ENCODE data around the gene ABHD2.
"Not testable (repeated sequence)": the region's sequence is repeated elsewhere in the genome, so short reads cannot be mapped to it uniquely, and the experiment has no call there.

The ABHD2 gene

DNA sequence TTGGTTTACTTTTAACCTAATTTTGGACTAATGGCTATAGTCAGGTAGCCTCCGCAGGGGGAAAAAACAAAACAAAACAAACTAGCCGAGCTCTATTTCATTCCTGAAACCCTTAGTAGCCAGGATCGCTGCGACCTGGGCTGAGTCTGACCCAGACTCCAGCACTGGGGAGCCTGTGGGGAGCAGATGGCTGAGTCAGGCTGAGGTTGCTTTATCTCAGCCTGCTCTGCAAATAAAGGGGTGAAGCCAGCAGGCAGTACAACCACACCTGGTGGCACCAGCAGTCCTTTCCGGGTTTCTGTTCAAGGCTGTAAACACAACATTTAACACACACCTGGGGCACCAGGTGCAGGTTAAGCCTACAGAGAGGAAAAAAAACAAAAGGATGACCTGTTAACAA lies 27.3 kb downstream of the ABHD2 start:
- Histone ChIP-seq H3K4me1 (ENCODE audit: control insufficient read depth, low read depth, low read length) (peaks cover 39% of the 10 kb centered on the region), H3K4me3 (ENCODE audit: low read length) (no peak overlapping the region), H3K9me3 (ENCODE audit: control insufficient read depth, low read depth, low read length) (no peaks in the 10 kb centered on the region), H3K9ac (ENCODE audit: low read length) (peak overlapping the region; percentile 4), H3K27me3 (ENCODE audit: control insufficient read depth, insufficient read depth, low read length) (no peaks in the 10 kb centered on the region), H3K36me3 (ENCODE audit: control insufficient read depth, low read depth, low read length) (no peaks in the 10 kb centered on the region), H3K27ac (ENCODE audit: low read length) (peak overlapping the region; percentile 33)

DNA sequence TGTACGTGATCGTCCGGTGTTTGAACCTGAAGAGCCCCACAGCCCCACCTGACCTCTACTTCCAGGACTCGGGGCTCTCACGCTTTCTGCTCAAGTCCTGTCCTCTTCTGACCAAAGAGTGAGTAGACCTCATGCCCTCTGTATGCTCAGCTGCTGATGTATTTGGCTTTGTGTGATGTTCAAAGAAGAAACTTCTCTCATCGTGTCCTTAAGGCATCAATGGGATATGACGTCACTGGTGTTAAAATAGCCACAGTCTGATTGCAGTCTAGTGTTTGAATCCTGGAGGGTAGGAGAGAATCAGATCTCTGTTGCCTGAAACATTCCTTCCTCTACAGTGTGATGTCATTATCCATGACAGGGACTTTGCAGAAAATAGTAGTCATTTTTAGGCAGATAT lies 28.1 kb downstream of the ABHD2 start:
- Histone ChIP-seq H3K4me3 (ENCODE audit: low read length) (no peak overlapping the region), H3K36me3 (ENCODE audit: control insufficient read depth, low read depth, low read length) (no peaks in the 10 kb centered on the region), H3K27ac (ENCODE audit: low read length) (no peak overlapping the region), H3K9me3 (ENCODE audit: control insufficient read depth, low read depth, low read length) (no peaks in the 10 kb centered on the region), H3K27me3 (ENCODE audit: control insufficient read depth, insufficient read depth, low read length) (no peaks in the 10 kb centered on the region), H3K4me1 (ENCODE audit: control insufficient read depth, low read depth, low read length) (peaks cover 32% of the 10 kb centered on the region), H3K9ac (ENCODE audit: low read length) (no peak overlapping the region)

DNA sequence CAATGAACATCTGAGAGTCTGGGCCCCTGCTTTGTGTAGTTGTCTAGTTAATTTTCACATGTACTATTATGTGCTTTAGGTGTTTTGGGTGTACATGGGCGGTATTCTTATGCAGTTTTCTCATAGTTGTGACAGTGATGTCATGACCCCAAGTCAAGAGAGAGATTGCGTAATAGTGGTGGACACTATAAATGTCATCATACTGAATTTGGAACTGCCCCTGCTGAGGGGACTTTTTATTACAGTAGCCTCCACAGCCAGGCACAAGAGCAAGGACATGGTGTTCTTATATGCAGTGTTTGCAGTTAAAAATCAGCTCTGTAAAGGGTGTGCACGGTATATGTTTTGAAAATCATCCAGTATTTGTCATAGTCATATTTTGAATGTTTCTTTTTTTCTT lies 29.5 kb downstream of the ABHD2 start:
- H3K27me3 ChIP-seq (ENCODE audit: control insufficient read depth, insufficient read depth, low read length): no peaks in the 10 kb centered on the region
- no peaks in the 10 kb centered on the region for H3K9me3 ChIP-seq (ENCODE audit: control insufficient read depth, low read depth, low read length)
- no peak overlapping the region for H3K4me3 ChIP-seq (ENCODE audit: low read length)
- H3K4me1 ChIP-seq (ENCODE audit: control insufficient read depth, low read depth, low read length): peaks cover 32% of the 10 kb centered on the region
- H3K27ac ChIP-seq (ENCODE audit: low read length): no peak overlapping the region
- no peaks in the 10 kb centered on the region for H3K36me3 ChIP-seq (ENCODE audit: control insufficient read depth, low read depth, low read length)
- no peak overlapping the region for H3K9ac ChIP-seq (ENCODE audit: low read length)

DNA sequence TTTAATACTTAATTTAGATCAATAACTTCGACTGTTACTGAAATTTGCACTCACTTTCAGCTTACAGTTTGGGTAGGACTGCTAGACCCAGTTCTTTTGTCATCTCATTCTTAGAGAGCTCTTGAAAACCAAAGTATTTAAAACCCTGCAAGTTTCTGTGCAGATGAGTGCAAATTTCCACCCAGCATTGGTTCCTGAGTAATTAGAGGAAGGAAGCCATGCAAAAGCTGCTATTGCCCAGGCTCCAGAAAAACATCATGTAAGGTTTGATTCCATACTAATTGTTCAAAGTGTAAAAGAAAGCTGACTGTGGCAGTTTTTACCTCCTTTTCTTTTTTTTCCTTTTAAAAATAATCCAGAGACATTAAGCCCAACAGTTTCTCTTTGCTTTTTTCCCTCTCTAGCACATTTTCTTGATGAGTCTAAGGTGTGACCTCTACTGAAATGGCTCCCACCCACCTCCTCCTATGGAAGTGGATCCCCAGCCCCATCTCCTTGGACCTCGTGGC lies 30.3 kb downstream of the ABHD2 start:
- no peak overlapping the region for H3K9ac ChIP-seq (ENCODE audit: low read length)
- H3K27me3 ChIP-seq (ENCODE audit: control insufficient read depth, insufficient read depth, low read length): no peaks in the 10 kb centered on the region
- no peak overlapping the region for H3K27ac ChIP-seq (ENCODE audit: low read length)
- H3K4me1 ChIP-seq (ENCODE audit: control insufficient read depth, low read depth, low read length): peaks cover 31% of the 10 kb centered on the region
- H3K36me3 ChIP-seq (ENCODE audit: control insufficient read depth, low read depth, low read length): no peaks in the 10 kb centered on the region
- H3K9me3 ChIP-seq (ENCODE audit: control insufficient read depth, low read depth, low read length): no peaks in the 10 kb centered on the region
- H3K4me3 ChIP-seq (ENCODE audit: low read length): no peak overlapping the region

DNA sequence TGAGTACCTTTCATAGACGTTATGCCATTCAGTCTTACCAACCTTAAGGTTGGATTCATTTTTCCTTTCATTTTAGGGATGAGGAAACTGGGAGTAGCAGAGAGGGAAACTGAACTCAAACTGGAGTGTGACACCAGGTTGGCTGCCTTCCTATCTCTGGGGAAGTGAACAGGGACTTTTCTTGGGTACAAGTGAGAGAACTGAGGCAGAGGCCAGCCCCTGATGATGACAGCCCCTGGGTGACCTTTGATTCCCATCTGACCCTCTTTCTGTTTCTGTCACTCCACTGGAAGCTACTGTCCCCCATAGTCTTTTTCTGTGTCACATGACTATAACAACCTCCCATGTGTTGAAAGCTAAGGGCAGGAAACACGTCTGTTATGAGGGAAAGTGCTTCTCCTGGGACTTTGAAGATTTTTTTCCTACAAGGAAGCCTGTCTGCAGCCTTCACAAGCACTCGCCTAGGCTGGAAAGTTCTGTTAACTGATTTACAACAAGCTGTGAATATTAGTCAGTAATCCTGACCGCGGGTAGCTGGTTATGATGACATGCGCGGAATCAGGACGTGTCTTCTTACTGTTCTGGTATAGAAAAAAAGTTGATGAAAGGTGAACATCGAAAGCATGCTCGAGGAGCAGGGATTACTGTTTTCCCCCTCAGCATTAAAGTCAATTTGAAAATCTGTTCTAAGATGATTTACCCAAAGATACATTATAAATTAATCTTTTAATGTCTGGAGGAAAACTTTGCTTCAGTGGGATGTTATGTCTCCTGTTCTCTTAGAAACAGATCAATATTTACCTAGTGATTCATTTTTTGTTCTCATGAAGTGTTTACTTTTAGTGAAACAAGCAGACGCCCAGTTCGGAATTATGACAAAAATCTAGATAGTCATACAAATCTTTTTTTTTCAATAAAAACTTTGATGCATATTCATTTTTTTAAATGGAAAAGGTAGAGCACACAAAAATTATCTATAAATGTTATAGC lies 31.5 kb downstream of the ABHD2 start:
- no peak overlapping the region for H3K27ac ChIP-seq (ENCODE audit: low read length)
- H3K9me3 ChIP-seq (ENCODE audit: control insufficient read depth, low read depth, low read length): no peaks in the 10 kb centered on the region
- no peak overlapping the region for H3K4me3 ChIP-seq (ENCODE audit: low read length)
- H3K27me3 ChIP-seq (ENCODE audit: control insufficient read depth, insufficient read depth, low read length): no peaks in the 10 kb centered on the region
- H3K36me3 ChIP-seq (ENCODE audit: control insufficient read depth, low read depth, low read length): no peaks in the 10 kb centered on the region
- no peak overlapping the region for H3K9ac ChIP-seq (ENCODE audit: low read length)
- peaks cover 29% of the 10 kb centered on the region for H3K4me1 ChIP-seq (ENCODE audit: control insufficient read depth, low read depth, low read length)

DNA sequence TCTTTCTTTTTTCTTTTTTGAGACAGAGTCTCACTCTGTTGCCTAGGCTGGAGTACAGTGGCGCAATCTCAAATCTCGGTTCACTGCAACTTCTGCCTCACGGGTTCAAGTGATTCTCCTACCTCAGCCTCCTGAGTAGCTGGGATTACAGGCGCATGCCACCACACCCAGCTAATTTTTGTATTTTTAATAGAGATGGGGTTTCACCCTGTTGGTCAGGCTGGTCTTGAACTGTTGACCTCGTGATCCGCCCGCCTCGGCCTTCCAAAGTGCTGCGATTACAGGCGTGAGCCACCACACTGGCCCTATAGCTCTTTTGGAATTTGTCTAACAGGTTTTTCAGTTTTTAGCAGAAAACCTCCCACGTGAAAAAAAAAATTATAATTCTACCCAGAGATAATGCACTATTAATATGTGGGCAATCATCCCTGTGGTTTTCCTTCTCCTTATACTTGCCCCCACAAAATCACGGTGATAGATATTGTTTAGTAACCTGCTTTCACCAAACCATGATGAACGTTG lies 32.3 kb downstream of the ABHD2 start:
- not testable (repeated sequence) for H3K9ac ChIP-seq (ENCODE audit: low read length); H3K36me3 ChIP-seq (ENCODE audit: control insufficient read depth, low read depth, low read length); H3K9me3 ChIP-seq (ENCODE audit: control insufficient read depth, low read depth, low read length); H3K27me3 ChIP-seq (ENCODE audit: control insufficient read depth, insufficient read depth, low read length); H3K4me3 ChIP-seq (ENCODE audit: low read length); H3K27ac ChIP-seq (ENCODE audit: low read length)
- H3K4me1 ChIP-seq (ENCODE audit: control insufficient read depth, low read depth, low read length): peaks cover 21% of the 10 kb centered on the region

DNA sequence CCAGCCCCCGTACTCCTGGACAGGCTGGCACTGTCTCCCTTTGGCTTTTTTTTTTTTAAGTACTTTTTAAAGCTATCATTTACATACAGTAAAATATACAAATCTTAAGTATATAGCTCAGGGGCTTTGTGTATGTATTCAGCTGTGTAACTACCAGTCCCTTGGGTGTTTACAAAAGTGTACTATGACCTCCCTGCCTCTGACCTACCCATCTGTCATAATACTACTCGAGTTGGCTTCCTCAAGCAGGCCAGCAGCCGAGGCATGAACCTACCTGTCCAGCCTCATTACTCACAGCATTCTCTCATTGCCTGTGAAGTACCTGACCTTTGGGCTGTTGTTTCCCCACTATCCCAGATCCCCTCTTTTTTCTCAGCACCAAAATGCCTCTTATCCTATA lies 33.2 kb downstream of the ABHD2 start:
- Histone ChIP-seq H3K4me3 (ENCODE audit: low read length) (no peak overlapping the region), H3K36me3 (ENCODE audit: control insufficient read depth, low read depth, low read length) (no peaks in the 10 kb centered on the region), H3K4me1 (ENCODE audit: control insufficient read depth, low read depth, low read length) (peaks cover 13% of the 10 kb centered on the region)

DNA sequence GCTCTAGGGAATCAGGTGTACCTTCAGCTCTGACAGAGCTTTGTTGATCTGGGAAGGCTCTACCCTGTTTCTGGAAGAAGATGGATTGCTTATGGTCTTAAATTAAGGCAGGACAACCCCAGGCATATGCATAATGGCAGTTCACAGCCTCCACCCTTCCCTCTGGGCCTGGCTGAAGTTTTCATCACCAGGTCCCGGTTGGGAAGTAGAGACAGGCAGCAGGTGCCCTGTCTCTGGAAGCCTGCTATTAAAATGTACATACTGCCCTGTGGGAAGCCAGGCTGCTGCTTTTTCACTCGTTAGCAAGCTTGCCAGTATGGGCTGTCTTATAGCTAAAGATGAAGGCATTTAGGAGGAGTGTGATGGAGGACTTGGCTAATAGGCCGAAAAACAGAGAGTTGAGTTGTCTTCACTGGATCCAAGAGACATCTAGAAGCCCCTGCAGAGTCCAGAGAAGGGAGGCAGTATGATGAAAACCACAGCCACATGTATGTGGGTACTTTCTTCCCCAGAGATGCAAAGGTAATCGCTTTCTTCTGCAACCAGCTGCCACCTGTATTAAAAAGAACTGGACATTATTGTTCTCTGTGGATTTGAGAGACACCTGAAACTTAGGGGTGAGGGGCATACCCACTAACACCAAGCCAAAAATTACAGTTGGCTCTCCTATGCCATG lies 34.4 kb downstream of the ABHD2 start:
- H3K27me3 ChIP-seq (ENCODE audit: control insufficient read depth, insufficient read depth, low read length): no peaks in the 10 kb centered on the region
- no peak overlapping the region for H3K4me3 ChIP-seq (ENCODE audit: low read length)
- H3K9ac ChIP-seq (ENCODE audit: low read length): no peak overlapping the region
- no peaks in the 10 kb centered on the region for H3K36me3 ChIP-seq (ENCODE audit: control insufficient read depth, low read depth, low read length)
- H3K9me3 ChIP-seq (ENCODE audit: control insufficient read depth, low read depth, low read length): no peaks in the 10 kb centered on the region
- peaks cover 11% of the 10 kb centered on the region for H3K4me1 ChIP-seq (ENCODE audit: control insufficient read depth, low read depth, low read length)
- no peak overlapping the region for H3K27ac ChIP-seq (ENCODE audit: low read length)

More for the DNA sequence above, 33.2 kb downstream of the ABHD2 start:
- Histone ChIP-seq H3K9ac (ENCODE audit: low read length) (no peak overlapping the region), H3K9me3 (ENCODE audit: control insufficient read depth, low read depth, low read length) (no peaks in the 10 kb centered on the region), H3K27me3 (ENCODE audit: control insufficient read depth, insufficient read depth, low read length) (no peaks in the 10 kb centered on the region), H3K27ac (ENCODE audit: low read length) (no peak overlapping the region)

DNA sequence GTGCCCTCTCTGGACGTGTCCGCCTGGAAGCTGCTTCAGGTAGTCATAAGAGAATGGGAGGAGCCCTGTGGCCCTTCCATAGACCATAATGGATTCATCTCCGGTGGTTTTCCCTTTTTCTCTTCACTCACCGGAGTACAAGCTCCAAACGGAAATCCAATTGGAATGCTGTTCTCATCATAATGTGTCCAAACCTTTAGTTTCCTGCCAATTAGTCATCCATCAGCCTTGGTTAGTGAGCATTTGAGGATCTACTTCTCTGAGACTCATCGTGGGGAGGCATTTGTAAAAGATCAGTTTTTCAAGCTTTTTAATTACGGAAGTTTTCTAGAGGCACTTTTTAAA lies 34.9 kb downstream of the ABHD2 start:
- Histone ChIP-seq H3K4me3 (ENCODE audit: low read length) (no peak overlapping the region), H3K4me1 (ENCODE audit: control insufficient read depth, low read depth, low read length) (peaks cover 11% of the 10 kb centered on the region), H3K27ac (ENCODE audit: low read length) (no peak overlapping the region), H3K9ac (ENCODE audit: low read length) (no peak overlapping the region), H3K9me3 (ENCODE audit: control insufficient read depth, low read depth, low read length) (no peaks in the 10 kb centered on the region), H3K36me3 (ENCODE audit: control insufficient read depth, low read depth, low read length) (no peaks in the 10 kb centered on the region), H3K27me3 (ENCODE audit: control insufficient read depth, insufficient read depth, low read length) (no peaks in the 10 kb centered on the region)

DNA sequence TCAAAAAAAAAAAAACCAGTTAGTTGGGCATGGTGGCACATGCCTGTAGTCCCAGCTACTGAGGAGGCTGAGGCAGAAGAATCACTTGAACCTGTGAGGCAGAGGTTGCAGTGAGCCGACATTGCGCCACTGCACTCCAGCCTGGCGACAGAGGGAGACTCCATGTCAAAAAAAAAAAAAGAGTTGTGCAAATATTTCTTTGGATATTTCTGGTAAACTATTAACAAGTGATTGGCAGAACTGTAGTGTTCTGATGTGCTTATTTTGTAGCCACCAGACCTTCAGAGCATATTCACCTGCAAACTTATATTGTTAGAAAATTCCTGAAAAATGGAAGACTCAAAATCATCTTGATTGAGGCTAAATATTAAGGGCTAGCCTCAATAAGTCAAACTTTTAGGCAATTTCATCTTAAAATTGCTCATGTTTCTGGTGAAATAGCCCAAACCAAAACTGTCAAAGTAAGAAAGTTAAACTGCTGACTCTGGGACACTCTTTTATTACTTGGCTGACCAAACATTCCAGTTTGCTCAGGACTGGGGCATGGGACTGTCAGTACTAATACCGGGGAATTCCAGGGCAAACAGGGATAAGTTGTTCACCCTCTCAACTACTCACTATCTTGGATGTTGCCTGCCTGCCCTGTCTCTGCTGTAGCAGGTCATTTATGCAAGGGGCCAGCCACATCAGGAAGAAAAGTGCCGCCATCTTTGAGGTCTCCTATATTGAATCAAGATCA lies 37.0 kb downstream of the ABHD2 start:
- Histone ChIP-seq H3K9ac (ENCODE audit: low read length) (no peak overlapping the region), H3K36me3 (ENCODE audit: control insufficient read depth, low read depth, low read length) (no peaks in the 10 kb centered on the region), H3K27ac (ENCODE audit: low read length) (no peak overlapping the region), H3K9me3 (ENCODE audit: control insufficient read depth, low read depth, low read length) (no peaks in the 10 kb centered on the region), H3K27me3 (ENCODE audit: control insufficient read depth, insufficient read depth, low read length) (no peaks in the 10 kb centered on the region), H3K4me1 (ENCODE audit: control insufficient read depth, low read depth, low read length) (peaks cover 15% of the 10 kb centered on the region), H3K4me3 (ENCODE audit: low read length) (no peak overlapping the region)

DNA sequence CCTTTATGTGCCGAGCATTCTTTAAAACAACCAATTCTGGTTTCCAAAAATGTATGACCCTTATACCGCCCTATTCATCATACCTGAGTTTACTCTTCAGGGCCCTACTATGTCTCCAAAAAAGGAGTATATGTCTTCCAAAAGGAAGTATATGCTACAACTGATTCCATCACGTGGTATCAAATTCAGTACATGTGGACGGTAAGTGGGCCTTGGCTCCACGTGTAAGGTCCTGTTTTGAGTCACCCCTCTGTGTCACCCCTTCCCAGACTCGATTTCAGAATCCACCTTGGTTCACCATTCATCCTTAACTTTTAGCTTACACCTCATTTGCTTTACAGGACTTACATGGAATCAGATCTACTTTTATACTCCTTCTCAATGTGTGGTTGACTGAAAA lies 37.8 kb downstream of the ABHD2 start:
- Histone ChIP-seq H3K27me3 (ENCODE audit: control insufficient read depth, insufficient read depth, low read length) (no peaks in the 10 kb centered on the region), H3K4me3 (ENCODE audit: low read length) (no peak overlapping the region), H3K9ac (ENCODE audit: low read length) (no peak overlapping the region), H3K27ac (ENCODE audit: low read length) (no peak overlapping the region), H3K36me3 (ENCODE audit: control insufficient read depth, low read depth, low read length) (no peaks in the 10 kb centered on the region), H3K9me3 (ENCODE audit: control insufficient read depth, low read depth, low read length) (no peaks in the 10 kb centered on the region), H3K4me1 (ENCODE audit: control insufficient read depth, low read depth, low read length) (peaks cover 15% of the 10 kb centered on the region)

Data from iPS-18a (cell line).